ENCODE measurements around the gene GLIPR1.

DNA sequence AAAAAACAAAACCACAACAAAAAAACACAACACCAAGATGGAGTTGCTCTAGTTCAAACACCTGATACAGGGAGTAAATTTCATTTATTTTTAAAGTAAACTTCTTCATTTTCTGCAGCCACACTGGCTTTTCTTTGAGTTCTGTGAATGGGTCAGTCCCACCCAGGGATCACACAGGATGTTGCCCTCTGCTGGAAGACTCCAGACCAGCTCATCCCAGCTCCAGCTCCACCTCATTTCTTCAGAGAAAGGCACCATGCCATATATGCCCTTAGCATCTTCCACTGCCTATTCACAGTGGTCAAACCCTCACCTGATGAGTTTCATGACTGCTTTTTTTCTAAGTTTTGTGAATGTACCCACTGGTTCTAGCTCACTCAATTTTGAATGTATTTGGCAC lies 8.0 kb downstream of the GLIPR1 start:
- TF ChIP-seq ELF1 (IDR thresholded peaks at IDR 0.05) = no peak
- TF ChIP-seq, protein P1, sequence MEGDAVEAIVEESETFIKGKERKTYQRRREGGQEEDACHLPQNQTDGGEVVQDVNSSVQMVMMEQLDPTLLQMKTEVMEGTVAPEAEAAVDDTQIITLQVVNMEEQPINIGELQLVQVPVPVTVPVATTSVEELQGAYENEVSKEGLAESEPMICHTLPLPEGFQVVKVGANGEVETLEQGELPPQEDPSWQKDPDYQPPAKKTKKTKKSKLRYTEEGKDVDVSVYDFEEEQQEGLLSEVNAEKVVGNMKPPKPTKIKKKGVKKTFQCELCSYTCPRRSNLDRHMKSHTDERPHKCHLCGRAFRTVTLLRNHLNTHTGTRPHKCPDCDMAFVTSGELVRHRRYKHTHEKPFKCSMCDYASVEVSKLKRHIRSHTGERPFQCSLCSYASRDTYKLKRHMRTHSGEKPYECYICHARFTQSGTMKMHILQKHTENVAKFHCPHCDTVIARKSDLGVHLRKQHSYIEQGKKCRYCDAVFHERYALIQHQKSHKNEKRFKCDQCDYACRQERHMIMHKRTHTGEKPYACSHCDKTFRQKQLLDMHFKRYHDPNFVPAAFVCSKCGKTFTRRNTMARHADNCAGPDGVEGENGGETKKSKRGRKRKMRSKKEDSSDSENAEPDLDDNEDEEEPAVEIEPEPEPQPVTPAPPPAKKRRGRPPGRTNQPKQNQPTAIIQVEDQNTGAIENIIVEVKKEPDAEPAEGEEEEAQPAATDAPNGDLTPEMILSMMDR (IDR thresholded peaks at IDR 0.05) = peak; percentile 66
- no peak for TF ChIP-seq JUND (IDR thresholded peaks at IDR 0.05)
- no peak for TF ChIP-seq SIN3A (IDR thresholded peaks at IDR 0.05; ENCODE audit: borderline replicate concordance, low read depth, low read length)
- TF ChIP-seq YY1 (IDR thresholded peaks at IDR 0.05; ENCODE audit: low read depth) = no peak
- TF ChIP-seq MXI1 (IDR thresholded peaks at IDR 0.05; ENCODE audit: low read depth, low read length) = no peak
- no peak for TF ChIP-seq TAF1 (IDR thresholded peaks at IDR 0.05; ENCODE audit: borderline replicate concordance, low read depth, low read length)
- no peak for TF ChIP-seq FOXM1 (IDR thresholded peaks at IDR 0.05; ENCODE audit: low read depth)
- TF ChIP-seq, protein P2, sequence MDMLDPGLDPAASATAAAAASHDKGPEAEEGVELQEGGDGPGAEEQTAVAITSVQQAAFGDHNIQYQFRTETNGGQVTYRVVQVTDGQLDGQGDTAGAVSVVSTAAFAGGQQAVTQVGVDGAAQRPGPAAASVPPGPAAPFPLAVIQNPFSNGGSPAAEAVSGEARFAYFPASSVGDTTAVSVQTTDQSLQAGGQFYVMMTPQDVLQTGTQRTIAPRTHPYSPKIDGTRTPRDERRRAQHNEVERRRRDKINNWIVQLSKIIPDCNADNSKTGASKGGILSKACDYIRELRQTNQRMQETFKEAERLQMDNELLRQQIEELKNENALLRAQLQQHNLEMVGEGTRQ (IDR thresholded peaks at IDR 0.05; ENCODE audit: borderline replicate concordance, low read depth, low read length) = no peak
- no peak for TF ChIP-seq EZH2phosphoT487 (IDR thresholded peaks at IDR 0.05; ENCODE audit: borderline replicate concordance, low read depth)

All from SK-N-SH (cell line).